Spinal cord (tissue), 10 donors: ENCODE results near the gene KRT12. TPM values are rescaled to one million over a fixed set of nuclear protein-coding genes. Genes with fewer than 3 reads are reported as not detected.

Source experiments
- DNase-seq, 6 donors: peaks; one replicate each; pipeline versions ENCODE4 v3.0.0 to v3.0.0-alpha.2; 2013 to 2015; ENCODE audit warnings: low spot score in 6 of 6, low read depth in 4 of 6
- H3K27ac ChIP-seq: one replicate; pipeline ENCODE4 v1.5.1; 2013; ENCODE audit warnings: low read depth, low read length, control low read depth
- H3K27me3 ChIP-seq: one replicate; pipeline ENCODE4 v1.6.1; 2013; ENCODE audit warnings: low read length; ENCODE audit not compliant: control insufficient read depth, insufficient read depth
- H3K36me3 ChIP-seq: one replicate; pipeline ENCODE4 v1.6.1; 2013; ENCODE audit warnings: low read length; ENCODE audit not compliant: control insufficient read depth, insufficient read depth
- H3K4me1 ChIP-seq: one replicate; pipeline ENCODE4 v1.6.1; 2013; ENCODE audit warnings: low read length; ENCODE audit not compliant: control insufficient read depth, insufficient read depth
- H3K4me3 ChIP-seq: one replicate; pipeline ENCODE4 v1.5.1; 2013; ENCODE audit warnings: low read depth, low read length, control low read depth
- H3K9me3 ChIP-seq: one replicate; pipeline ENCODE4 v1.6.1; 2013; ENCODE audit warnings: low read length; ENCODE audit not compliant: control insufficient read depth, insufficient read depth
- WGBS: methylation state at CpG from one replicate; pipeline ENCODE4 v1.1.5; 2013; ENCODE audit warnings: missing lambda C conversion rate; ENCODE audit not compliant: insufficient coverage; 5-methylcytosine and 5-hydroxymethylcytosine counted together
- long read RNA-seq, 4 donors: transcript quantifications; one replicate each; lab custom pipeline, GENCODE V29; 2026
- polyA plus RNA-seq, 2 donors: library from polyadenylated mRNA; unstranded; fragments of 120-200 nt; gene quantifications; one replicate each; pipeline ENCODE4 v1.2.1, GENCODE V29; 2013; ENCODE audit not compliant: insufficient read length in 2 of 2
- total RNA-seq, 2 donors: library from RNA; depleted of rRNA in 1 of 2; stranded (reverse); fragments of 120-200 nt in 1 of 2; fragments of >200 nt in 1 of 2; gene quantifications; one replicate each; pipeline versions ENCODE4 v1.2.3 to v1.2.4, GENCODE V29; 2013 to 2014
- donor health status: healthy.

The KRT12 gene
- total RNA-seq: under 1 TPM in 1 of 2 donors, not detected in 1; 0.40 TPM
- polyA plus RNA-seq: not detected
- long read RNA-seq, donor 1: 0 reads
- long read RNA-seq, donor 2: 0 reads
- long read RNA-seq, donor 3: 0 reads
- long read RNA-seq, donor 4: 0 reads

GRCh38 chr17:40866838-40867237, at the start of gene KRT12:
TSS of gene KRT12 (minus strand) at chr17:40867223. CDS start at chr17:40867186, 37 bp downstream.
- Histone ChIP-seq H3K9me3 (no peaks in the 10 kb centered on the region), H3K27me3 (peaks cover 3% of the 10 kb centered on the region), H3K36me3 (no peaks in the 10 kb centered on the region), H3K4me1 (no peaks in the 10 kb centered on the region), H3K4me3 (no peak within 1 kb of the TSS), H3K27ac (no peak within 1 kb of the TSS)
- DNase-seq: no peak
- whole genome bisulfite sequencing: 95% methylated on average over 2 of the region's 8 CpGs

DNA sequence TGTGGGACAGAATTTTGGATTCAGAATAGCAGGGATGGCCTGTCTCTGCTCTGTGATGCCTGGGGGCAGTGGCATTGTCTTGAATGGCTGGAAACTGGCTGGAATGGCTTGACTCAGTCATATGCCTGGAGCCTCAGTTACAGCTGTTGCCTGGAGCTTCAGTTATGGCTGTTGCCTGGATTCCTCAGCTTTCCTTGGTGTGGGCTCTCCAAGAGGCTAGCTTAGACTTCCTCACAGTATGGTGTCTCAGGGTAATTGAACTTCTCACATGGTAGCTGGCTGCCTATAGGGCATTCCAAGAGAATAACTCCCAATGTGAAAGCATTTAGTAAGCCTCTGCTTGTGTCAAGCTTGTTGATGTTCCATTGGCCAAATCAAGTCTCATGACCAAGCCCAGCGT, 49.3 kb upstream of the KRT12 start:
- no CpG with 5 or more reads among the region's 1 CpG for WGBS
- no peak for DNase-seq

GRCh38 chr17:40915721-40916256, 48.8 kb upstream of the KRT12 start:
- Histone ChIP-seq H3K27me3 (no peaks in the 10 kb centered on the region), H3K36me3 (no peaks in the 10 kb centered on the region), H3K4me3 (no peak overlapping the region), H3K27ac (no peak overlapping the region), H3K4me1 (no peaks in the 10 kb centered on the region), H3K9me3 (no peaks in the 10 kb centered on the region)
- 71% methylated on average over 1 of the region's 2 CpGs for WGBS
- no peak for DNase-seq

More for the DNA sequence above, 49.3 kb upstream of the KRT12 start:
- no peaks in the 10 kb centered on the region for H3K9me3 ChIP-seq
- no peaks in the 10 kb centered on the region for H3K27me3 ChIP-seq
- no peak overlapping the region for H3K27ac ChIP-seq
- no peaks in the 10 kb centered on the region for H3K4me1 ChIP-seq
- no peak overlapping the region for H3K4me3 ChIP-seq
- H3K36me3 ChIP-seq: no peaks in the 10 kb centered on the region

DNA sequence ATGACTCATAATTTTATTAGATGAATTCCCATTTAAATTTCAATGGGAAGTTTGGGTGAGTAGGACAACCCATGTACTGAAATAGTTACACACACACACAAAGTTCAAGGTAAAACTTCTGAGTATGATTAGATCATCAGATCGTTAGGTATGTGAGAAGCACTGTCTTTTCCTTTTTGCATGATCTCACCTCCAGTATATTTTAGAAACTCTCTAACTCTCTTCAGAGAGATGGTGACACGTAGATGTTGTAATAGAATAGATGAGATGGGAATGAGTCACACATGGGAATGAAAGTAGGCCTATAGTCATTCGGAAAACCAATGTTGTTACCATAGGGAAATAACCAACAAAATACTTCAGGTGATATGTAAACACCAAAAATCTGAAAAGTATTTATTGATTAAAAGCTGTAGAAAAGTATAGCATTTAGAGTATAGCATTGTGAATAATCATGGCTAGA, 48.2 kb upstream of the KRT12 start:
- no peaks in the 10 kb centered on the region for H3K4me1 ChIP-seq
- no peaks in the 10 kb centered on the region for H3K9me3 ChIP-seq
- no peak overlapping the region for H3K27ac ChIP-seq
- no CpG with 5 or more reads among the region's 3 CpGs for WGBS
- H3K27me3 ChIP-seq: no peaks in the 10 kb centered on the region
- H3K36me3 ChIP-seq: no peaks in the 10 kb centered on the region
- no peak overlapping the region for H3K4me3 ChIP-seq
- no peak for DNase-seq

GRCh38 chr17:40914075-40914855, 47.2 kb upstream of the KRT12 start:
- Histone ChIP-seq H3K27me3 (no peaks in the 10 kb centered on the region), H3K9me3 (no peaks in the 10 kb centered on the region), H3K4me1 (no peaks in the 10 kb centered on the region), H3K36me3 (no peaks in the 10 kb centered on the region), H3K27ac (no peak overlapping the region), H3K4me3 (no peak overlapping the region)
- WGBS: 100% methylated on average over 2 of the region's 3 CpGs
- DNase-seq: no peak

GRCh38 chr17:40912486-40913210, 45.6 kb upstream of the KRT12 start:
- H3K4me3 ChIP-seq: no peak overlapping the region
- H3K36me3 ChIP-seq: no peaks in the 10 kb centered on the region
- H3K27me3 ChIP-seq: no peaks in the 10 kb centered on the region
- no peaks in the 10 kb centered on the region for H3K9me3 ChIP-seq
- WGBS: 96% methylated on average over 6 of the region's 13 CpGs
- no peaks in the 10 kb centered on the region for H3K4me1 ChIP-seq
- no peak overlapping the region for H3K27ac ChIP-seq
- DNase-seq: no peak

GRCh38 chr17:40910441-40910841, 43.4 kb upstream of the KRT12 start:
- H3K4me3 ChIP-seq: no peak overlapping the region
- DNase-seq: peak in 1 of 6 donors; percentile 89
- no peaks in the 10 kb centered on the region for H3K4me1 ChIP-seq
- H3K27ac ChIP-seq: no peak overlapping the region
- H3K9me3 ChIP-seq: no peaks in the 10 kb centered on the region
- no CpG with 5 or more reads among the region's 3 CpGs for WGBS
- H3K36me3 ChIP-seq: no peaks in the 10 kb centered on the region
- H3K27me3 ChIP-seq: peaks cover 3% of the 10 kb centered on the region

- no CpG with 5 or more reads among the region's 4 CpGs for WGBS
- H3K4me3 ChIP-seq: no peak overlapping the region
- H3K36me3 ChIP-seq: no peaks in the 10 kb centered on the region
- H3K4me1 ChIP-seq: no peaks in the 10 kb centered on the region
- no peak overlapping the region for H3K27ac ChIP-seq
- DNase-seq: peak in 1 of 6 donors; percentile 13
- peaks cover 3% of the 10 kb centered on the region for H3K27me3 ChIP-seq
- H3K9me3 ChIP-seq: no peaks in the 10 kb centered on the region
Observed at GRCh38 chr17:40909755-40910154, 42.7 kb upstream of the KRT12 start.

GRCh38 chr17:40909351-40909750, 42.3 kb upstream of the KRT12 start:
- 0% methylated on average over 3 of the region's 5 CpGs for WGBS

More at GRCh38 chr17:40909351-40909750, 42.3 kb upstream of the KRT12 start:
- H3K4me1 ChIP-seq: no peaks in the 10 kb centered on the region
- H3K27me3 ChIP-seq: peaks cover 3% of the 10 kb centered on the region
- no peak overlapping the region for H3K27ac ChIP-seq
- H3K36me3 ChIP-seq: no peaks in the 10 kb centered on the region
- no peak overlapping the region for H3K4me3 ChIP-seq
- peak; percentile 64 to 95 (median 76) for DNase-seq
- no peaks in the 10 kb centered on the region for H3K9me3 ChIP-seq
